Right kidney (tissue), 1 donor: Measurements from ENCODE around the gene PITPNC1.
"Not testable (repeated sequence)": the region's sequence is repeated elsewhere in the genome, so short reads cannot be mapped to it uniquely, and the experiment has no call there.

ENCODE experiments used
- DNase-seq: peaks from one replicate; pipeline ENCODE4 v3.0.0-alpha.2; 2016

The PITPNC1 gene

DNA sequence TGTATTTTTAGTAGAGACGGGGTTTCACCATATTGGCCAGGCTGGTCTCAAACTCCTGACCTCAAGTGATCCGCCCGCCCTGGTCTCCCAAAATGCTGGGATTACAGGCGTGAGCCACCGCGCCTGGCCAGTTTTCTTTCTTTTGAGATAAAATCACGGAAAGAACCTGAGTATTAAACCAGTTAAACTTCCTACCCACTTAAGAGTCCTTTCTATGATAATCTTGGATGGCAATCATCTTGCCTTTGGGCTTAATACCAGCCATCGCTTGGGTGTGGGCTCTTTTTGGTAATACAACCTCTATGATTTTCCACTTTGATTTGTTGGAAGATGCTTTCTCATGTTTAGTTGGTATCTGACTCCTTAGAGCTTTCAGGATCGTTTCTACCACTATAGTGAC lies 24.0 kb downstream of the PITPNC1 start:
- no peak for DNase-seq

DNA sequence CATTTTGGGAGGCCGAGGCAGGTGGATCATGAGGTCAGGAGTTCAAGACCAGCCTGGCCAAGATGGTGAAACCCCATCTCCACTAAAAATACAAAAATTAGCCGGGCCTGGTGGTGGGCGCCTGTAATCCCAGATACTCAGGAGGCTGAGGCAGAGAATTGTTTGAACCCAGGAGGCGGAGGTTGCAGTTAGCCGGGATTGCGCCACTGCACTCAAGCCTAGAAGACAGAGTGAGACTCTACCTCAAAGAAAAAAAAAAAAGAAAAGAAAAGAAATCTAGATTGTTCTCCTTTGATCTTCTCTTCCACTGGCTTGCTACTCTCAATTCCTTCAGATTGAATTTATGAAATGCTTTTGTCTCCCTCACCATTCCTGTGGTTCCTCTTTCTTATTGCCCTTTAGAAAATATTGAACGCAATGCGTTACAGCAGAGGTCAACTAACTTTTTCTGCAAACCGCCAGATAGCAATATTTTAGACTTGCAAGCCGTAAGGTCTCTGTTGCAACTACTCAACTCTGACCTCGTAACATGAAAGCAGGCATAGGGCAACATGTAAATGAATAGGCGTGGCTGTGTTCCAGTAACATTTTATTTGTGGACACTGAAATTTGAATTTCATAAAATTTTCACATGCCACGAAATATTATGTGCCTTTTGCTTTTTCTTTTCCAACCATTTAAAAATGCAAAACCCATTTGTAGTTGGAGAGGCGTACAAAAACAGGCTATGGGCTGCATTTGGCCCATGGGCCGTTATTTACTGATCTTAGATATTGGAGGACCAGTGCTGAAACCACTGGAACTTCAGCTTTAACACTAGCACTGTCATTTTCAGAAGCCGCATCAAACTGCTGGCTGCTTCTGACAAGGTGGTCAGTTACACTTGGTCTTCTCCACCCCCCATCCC lies 24.8 kb downstream of the PITPNC1 start:
- DNase-seq = no peak

DNA sequence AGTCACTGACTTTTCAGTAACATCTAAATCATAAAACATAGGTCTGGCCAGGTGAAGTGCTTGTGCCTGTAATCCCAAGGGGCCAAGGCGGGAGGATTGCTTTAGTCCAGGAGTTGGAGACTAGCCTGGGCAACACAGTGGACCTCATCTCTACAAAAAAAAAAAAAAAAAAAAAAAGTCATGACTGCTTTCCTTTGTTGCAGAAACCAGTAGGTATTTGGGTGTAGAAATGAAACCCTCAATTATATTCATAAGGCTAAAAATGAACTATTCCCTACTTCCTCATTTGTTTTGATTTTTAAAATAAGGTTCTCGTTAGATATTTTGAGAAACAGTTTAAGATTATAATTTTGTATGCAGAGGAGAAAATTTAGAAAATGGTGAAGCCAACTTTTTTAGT lies 26.0 kb downstream of the PITPNC1 start:
- DNase-seq = no peak

- DNase-seq = no peak
These were observed 26.4 kb downstream of the PITPNC1 start for GRCh38 chr17:67403483-67403882.

GRCh38 chr17:67408455-67408830 lies 31.4 kb downstream of the PITPNC1 start:
- DNase-seq = not testable (repeated sequence)

DNA sequence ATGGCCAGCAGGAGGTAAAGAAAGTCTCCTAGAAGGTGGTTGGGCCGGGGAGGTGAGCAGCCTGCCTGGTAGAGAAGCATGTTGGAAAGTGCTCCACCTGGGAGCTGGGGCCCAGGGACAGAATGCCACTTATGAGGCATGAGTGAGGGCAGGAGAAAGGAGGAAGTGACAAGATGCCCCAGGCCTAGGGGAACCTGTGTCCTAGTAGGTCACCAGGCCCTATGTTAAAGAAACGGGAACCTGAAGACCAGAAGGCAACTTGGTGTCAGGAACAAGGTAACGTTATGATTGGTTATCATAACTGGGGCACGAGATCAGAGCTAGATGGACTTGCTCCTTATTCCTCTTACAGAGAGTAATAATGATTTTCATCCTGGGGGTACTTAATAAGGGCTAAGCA lies 34.3 kb downstream of the PITPNC1 start:
- no peak for DNase-seq

GRCh38 chr17:67412032-67412431 lies 35.0 kb downstream of the PITPNC1 start:
- DNase-seq = no peak

DNA sequence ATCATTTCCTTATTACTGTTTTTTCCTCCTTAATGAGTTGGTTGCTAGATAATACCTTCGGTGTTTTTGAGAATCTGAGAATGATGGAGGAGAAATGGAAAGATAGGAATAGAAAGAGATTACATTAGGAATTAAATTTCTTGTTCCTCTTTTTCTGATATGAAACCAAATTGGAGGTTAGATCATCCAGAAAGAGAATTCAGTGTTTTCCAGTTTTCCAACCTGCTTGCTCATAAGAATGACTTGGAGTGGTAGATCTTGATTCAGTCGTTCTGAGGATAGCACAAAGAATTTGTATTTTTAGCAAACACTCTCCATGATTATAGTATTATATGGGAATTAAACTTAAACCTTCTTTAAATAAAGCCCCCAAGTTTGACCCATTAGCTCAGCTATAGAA lies 35.9 kb downstream of the PITPNC1 start:
- no peak for DNase-seq

GRCh38 chr17:67413388-67413787 lies 36.3 kb downstream of the PITPNC1 start:
- no peak for DNase-seq

DNA sequence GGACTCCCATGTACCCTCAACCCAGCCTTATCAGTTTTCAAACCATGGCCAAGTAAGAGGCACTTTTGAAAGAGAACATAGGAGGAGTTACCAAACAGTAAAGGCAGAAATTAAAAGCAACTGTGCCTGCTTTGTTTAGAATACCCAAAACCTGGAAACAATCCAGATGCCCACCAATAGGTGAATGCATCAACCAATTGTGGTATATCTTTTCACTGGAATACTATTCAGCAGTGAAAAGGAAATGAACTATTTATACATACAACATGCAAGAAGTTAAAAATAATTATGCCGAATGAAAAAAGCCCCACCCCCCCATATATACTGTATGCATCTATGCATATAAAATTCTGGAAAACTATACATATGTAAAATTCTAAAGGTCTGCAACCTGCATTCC lies 37.0 kb downstream of the PITPNC1 start:
- DNase-seq = no peak

GRCh38 chr17:67414559-67414958 lies 37.5 kb downstream of the PITPNC1 start:
- no peak for DNase-seq

DNA sequence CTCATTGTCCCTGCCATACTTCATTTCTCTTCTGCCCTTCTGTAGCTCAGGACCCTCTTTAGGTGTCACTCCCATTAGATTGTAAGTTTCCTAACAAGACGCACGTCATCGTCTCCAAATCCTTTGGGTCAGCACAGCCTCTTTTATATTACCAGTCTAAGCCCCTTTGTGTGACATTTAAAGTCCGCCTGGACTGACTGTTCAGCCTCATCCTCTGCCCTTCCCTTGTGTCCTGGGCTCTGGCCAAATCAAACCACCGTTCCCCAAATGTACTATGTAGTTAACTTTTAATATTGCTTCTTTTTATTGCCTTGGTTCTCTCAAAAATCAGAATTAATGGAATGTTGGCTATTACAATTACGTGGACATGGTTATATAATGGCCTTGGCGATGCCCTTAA lies 38.2 kb downstream of the PITPNC1 start:
- DNase-seq = no peak

GRCh38 chr17:67417507-67417906 lies 40.4 kb downstream of the PITPNC1 start:
- DNase-seq = no peak

GRCh38 chr17:67420994-67421393 lies 43.9 kb downstream of the PITPNC1 start:
- no peak for DNase-seq

DNA sequence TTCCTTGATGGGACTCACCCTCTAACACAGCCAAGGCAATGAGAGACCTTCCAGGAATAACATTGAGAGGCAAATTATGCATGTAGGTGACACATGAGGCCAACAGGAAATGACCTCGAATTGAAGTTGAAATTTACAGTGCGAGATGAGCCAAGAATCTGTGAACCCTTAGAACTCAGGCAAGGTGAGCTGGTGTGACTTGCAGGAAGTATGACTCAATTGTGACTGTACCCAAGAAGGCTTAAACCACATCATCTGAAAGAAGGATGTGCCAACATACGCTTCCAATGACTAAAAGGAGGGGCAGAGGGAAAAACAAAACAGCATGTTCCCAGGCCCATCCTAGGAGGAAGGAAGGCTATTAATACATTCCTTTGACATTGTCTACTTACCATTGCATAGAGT lies 44.8 kb downstream of the PITPNC1 start:
- no peak for DNase-seq

DNA sequence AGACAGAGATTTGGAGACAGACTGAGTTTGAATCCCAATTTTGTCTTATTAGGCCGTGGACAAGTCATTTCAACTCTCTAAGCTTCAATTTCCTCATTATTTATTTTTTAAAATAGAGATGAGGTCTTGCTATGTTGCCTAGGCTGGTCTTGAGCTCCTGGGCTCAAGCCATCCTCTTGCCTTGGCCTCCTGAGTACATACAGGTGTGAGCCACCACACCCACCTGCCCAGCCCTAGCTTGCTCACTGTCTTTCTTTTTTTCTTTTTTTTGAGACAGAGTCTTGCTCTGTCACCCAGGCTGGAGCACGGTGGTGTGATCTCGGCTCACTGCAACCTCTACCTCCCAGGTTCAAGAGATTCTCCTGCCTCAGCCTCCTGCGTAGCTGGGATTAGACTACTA lies 45.2 kb downstream of the PITPNC1 start:
- not testable (repeated sequence) for DNase-seq

GRCh38 chr17:67422897-67423296 lies 45.8 kb downstream of the PITPNC1 start:
- DNase-seq = no peak

DNA sequence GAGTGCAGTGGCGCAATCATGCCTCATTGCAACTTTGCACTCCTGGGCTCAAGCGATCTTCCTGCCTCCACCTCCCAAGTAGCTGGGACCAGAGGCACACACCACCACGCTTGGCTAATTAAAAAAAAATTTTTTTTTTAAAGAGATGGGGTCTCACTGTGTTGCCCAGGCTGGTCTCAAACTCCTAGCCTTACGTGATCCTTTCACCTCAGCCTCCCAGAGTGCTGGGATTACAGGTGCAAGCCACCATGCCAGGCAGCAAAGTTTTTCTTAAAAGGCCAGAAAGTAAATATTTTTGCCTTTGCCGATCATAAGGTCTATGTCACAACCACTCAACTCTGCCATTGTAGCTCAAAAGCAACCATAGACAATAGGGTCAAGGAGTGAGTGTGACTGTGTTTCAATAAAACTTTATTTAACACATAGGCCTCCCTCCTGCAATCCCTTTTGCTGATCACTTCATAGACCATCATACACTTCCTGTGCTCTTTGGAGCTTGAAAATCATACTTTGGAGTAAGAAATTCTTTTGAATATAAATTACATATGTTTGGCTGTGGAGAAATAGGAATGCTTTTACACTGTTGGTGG lies 48.6 kb downstream of the PITPNC1 start:
- DNase-seq = no peak

DNA sequence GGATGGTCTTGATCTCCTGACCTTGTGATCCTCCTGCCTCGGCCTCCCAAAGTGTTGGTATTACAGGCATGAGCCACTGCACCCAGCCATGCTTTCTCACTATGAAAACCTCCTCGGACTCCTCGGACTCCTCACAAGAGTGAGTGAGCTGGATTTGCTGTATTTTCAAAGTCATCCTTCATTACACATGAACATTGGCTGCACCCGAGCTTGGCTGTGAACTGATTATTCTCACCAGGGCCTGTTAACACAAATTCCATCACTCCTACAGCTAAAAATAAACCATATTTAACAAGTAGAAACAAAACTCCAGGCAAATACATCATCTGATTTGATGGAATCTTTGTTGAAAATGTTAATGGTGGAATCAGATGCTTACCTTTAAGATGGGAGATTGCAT lies 50.3 kb downstream of the PITPNC1 start:
- DNase-seq = no peak

- DNase-seq = not testable (repeated sequence)
These were observed 53.4 kb downstream of the PITPNC1 start for GRCh38 chr17:67430515-67430914.

- DNase-seq = no peak
These were observed 54.4 kb downstream of the PITPNC1 start for GRCh38 chr17:67431249-67432015.

DNA sequence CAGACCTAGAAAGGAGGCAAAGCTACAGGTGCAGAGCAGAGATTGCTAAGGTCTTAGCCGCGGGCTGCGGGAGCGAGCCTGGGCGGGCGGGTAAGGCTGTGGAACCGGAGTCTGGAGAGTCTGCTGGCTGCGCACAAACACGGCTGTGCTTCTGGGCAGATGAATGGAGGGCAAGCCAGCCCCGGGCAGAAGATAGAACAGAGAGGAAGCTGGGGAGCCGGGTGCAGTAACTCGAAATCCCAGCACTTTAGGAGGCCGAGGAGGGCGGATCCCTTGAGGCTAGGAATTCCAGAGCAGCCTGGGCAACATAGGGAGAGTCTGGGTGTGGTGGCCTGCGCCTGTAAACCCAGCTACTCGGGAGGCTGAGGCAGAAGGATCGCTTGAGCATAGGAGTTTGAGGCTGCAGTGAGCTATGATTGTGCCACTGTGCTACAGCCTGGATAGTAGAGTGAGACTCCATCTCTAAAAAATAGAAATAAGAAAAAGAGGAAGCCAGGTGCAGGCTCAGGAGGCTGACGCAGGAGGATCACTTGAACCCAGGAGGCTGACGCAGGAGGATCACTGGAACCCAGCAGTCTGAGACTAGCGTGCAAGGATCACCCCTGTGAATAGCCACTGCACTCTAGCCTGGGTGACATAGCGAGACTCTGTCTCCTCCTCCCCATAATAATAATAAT lies 56.3 kb downstream of the PITPNC1 start:
- no peak for DNase-seq

GRCh38 chr17:67434061-67434525 lies 57.0 kb downstream of the PITPNC1 start:
- no peak for DNase-seq
